Measurements from ENCODE around the gene AMBN.

Gene AMBN

GRCh38 chr4:70581980-70582379 is 10.1 kb upstream of the AMBN start:
- TF ChIP-seq SPI1 (IDR thresholded peaks at IDR 0.05; ENCODE audit: borderline replicate concordance, low read depth) = no peak
- no peak for TF ChIP-seq POLR2AphosphoS5 (IDR thresholded peaks at IDR 0.05; ENCODE audit: low read depth)
- TF ChIP-seq, protein P1, sequence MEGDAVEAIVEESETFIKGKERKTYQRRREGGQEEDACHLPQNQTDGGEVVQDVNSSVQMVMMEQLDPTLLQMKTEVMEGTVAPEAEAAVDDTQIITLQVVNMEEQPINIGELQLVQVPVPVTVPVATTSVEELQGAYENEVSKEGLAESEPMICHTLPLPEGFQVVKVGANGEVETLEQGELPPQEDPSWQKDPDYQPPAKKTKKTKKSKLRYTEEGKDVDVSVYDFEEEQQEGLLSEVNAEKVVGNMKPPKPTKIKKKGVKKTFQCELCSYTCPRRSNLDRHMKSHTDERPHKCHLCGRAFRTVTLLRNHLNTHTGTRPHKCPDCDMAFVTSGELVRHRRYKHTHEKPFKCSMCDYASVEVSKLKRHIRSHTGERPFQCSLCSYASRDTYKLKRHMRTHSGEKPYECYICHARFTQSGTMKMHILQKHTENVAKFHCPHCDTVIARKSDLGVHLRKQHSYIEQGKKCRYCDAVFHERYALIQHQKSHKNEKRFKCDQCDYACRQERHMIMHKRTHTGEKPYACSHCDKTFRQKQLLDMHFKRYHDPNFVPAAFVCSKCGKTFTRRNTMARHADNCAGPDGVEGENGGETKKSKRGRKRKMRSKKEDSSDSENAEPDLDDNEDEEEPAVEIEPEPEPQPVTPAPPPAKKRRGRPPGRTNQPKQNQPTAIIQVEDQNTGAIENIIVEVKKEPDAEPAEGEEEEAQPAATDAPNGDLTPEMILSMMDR (IDR thresholded peaks at IDR 0.05; ENCODE audit: insufficient read depth, low read length) = no peak
- TF ChIP-seq, protein P2, sequence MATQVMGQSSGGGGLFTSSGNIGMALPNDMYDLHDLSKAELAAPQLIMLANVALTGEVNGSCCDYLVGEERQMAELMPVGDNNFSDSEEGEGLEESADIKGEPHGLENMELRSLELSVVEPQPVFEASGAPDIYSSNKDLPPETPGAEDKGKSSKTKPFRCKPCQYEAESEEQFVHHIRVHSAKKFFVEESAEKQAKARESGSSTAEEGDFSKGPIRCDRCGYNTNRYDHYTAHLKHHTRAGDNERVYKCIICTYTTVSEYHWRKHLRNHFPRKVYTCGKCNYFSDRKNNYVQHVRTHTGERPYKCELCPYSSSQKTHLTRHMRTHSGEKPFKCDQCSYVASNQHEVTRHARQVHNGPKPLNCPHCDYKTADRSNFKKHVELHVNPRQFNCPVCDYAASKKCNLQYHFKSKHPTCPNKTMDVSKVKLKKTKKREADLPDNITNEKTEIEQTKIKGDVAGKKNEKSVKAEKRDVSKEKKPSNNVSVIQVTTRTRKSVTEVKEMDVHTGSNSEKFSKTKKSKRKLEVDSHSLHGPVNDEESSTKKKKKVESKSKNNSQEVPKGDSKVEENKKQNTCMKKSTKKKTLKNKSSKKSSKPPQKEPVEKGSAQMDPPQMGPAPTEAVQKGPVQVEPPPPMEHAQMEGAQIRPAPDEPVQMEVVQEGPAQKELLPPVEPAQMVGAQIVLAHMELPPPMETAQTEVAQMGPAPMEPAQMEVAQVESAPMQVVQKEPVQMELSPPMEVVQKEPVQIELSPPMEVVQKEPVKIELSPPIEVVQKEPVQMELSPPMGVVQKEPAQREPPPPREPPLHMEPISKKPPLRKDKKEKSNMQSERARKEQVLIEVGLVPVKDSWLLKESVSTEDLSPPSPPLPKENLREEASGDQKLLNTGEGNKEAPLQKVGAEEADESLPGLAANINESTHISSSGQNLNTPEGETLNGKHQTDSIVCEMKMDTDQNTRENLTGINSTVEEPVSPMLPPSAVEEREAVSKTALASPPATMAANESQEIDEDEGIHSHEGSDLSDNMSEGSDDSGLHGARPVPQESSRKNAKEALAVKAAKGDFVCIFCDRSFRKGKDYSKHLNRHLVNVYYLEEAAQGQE (IDR thresholded peaks at IDR 0.05; ENCODE audit: insufficient replicate concordance, low read depth) = no peak
- TF ChIP-seq GABPA (IDR thresholded peaks at IDR 0.05; ENCODE audit: low read depth) = no peak
- Histone ChIP-seq H3K27me3 (ENCODE audit: insufficient read depth, poor library complexity, severe bottlenecking) (no peaks in the 10 kb centered on the region), H3K4me3 (replicated peaks; ENCODE audit: insufficient read depth, low read length) (no peak overlapping the region), H3K27ac (replicated peaks) (no peak overlapping the region)
- no peak for DNase-seq (ENCODE audit: low read depth in 1 of 2, low spot score in 1 of 2)

- no peak for DNase-seq (ENCODE audit: low read depth in 1 of 2, low spot score in 1 of 2)
- Histone ChIP-seq H3K27ac (replicated peaks) (no peak overlapping the region), H3K27me3 (ENCODE audit: insufficient read depth, poor library complexity, severe bottlenecking) (no peaks in the 10 kb centered on the region), H3K4me3 (replicated peaks; ENCODE audit: insufficient read depth, low read length) (no peak overlapping the region)
- TF ChIP-seq, protein P2 (IDR thresholded peaks at IDR 0.05; ENCODE audit: insufficient replicate concordance, low read depth) = no peak
- TF ChIP-seq GABPA (IDR thresholded peaks at IDR 0.05; ENCODE audit: low read depth) (no peak), POLR2AphosphoS5 (IDR thresholded peaks at IDR 0.05; ENCODE audit: low read depth) (no peak), SPI1 (IDR thresholded peaks at IDR 0.05; ENCODE audit: borderline replicate concordance, low read depth) (no peak)
- TF ChIP-seq, protein P1 (IDR thresholded peaks at IDR 0.05; ENCODE audit: insufficient read depth, low read length) = no peak
Observed at GRCh38 chr4:70583952-70584834, 7.9 kb upstream of the AMBN start.

DNA sequence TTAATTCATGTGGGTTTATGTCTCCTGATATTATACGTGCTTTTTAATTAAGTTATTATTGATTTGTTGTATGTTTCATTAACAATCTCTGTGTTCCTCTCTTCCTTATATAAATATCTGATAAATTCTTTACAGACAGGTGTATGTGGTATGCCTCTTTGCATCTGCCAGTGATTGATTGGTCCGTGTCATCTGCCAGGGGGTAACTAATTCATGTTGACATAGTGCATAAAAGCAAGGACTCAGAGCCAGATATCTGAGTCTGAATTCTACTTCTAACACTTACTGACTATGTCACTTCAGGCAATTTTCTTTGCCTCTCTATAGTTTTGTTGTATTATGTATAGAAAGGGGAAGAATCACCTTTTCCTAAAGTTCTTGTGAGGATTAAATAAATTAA is 5.2 kb upstream of the AMBN start:
- Histone ChIP-seq H3K27me3 (ENCODE audit: insufficient read depth, poor library complexity, severe bottlenecking) (no peaks in the 10 kb centered on the region), H3K4me3 (replicated peaks; ENCODE audit: insufficient read depth, low read length) (no peak overlapping the region), H3K27ac (replicated peaks) (no peak overlapping the region)
- DNase-seq (ENCODE audit: low read depth in 1 of 2, low spot score in 1 of 2) = no peak
- TF ChIP-seq GABPA (IDR thresholded peaks at IDR 0.05; ENCODE audit: low read depth) (no peak), POLR2AphosphoS5 (IDR thresholded peaks at IDR 0.05; ENCODE audit: low read depth) (no peak), SPI1 (IDR thresholded peaks at IDR 0.05; ENCODE audit: borderline replicate concordance, low read depth) (no peak)
- TF ChIP-seq, protein P1 (IDR thresholded peaks at IDR 0.05; ENCODE audit: insufficient read depth, low read length) = no peak
- TF ChIP-seq, protein P2 (IDR thresholded peaks at IDR 0.05; ENCODE audit: insufficient replicate concordance, low read depth) = no peak
